Activated naive CD4-positive, alpha-beta T cell treated with anti-CD3 and anti-CD28 coated beads, Interleukin-2, amount 50 U/mL, for 72 hours (primary cell): Measurements from ENCODE around the gene TDP1. TPM values are rescaled to one million over a fixed set of nuclear protein-coding genes. Genes with fewer than 3 reads are reported as not detected.
A peak's percentile ranks its signal among the peaks of the same experiment; 100 is the strongest.

ENCODE experiments used
- ATAC-seq, 2 donors: fragments of 150-1000 bp; cut with Tn5 transposase; 2 replicates each; pipeline ENCODE4 v1.10.0; 2021; ENCODE audit warnings: mild to moderate bottlenecking in 2 of 2, moderate library complexity in 2 of 2
- DNase-seq, 2 donors: peaks; one replicate each; pipeline ENCODE4 v3.0.0; 2021 to 2022; ENCODE audit warnings: low spot score in 2 of 2
- H3K27ac Mint-ChIP-seq, 2 donors: one replicate each; pipeline ENCODE4 v1.8.0; 2022; ENCODE audit warnings: mild to moderate bottlenecking in 2 of 2, mixed read lengths in 2 of 2
- H3K36me3 Mint-ChIP-seq, 2 donors: one replicate each; pipeline ENCODE4 v1.8.0; 2022; ENCODE audit warnings: mixed read lengths in 2 of 2
- H3K9me3 Mint-ChIP-seq, 2 donors: one replicate each; pipeline ENCODE4 v1.8.0; 2022; ENCODE audit warnings: mixed read lengths in 2 of 2
- total RNA-seq, 2 donors: library from RNA; stranded (reverse); gene quantifications; one replicate each; pipeline ENCODE4 v1.2.3, GENCODE V29; 2022

TDP1 gene
- total RNA-seq, result 100 to 1,000 TPM in 1 of 2 donors, 10 to 100 TPM in 1; 99.2 to 109 TPM

- peak; percentile 95 to 96 for DNase-seq
- Mint-ChIP-seq H3K9me3 (peaks cover 6% of the 10 kb centered on the region in 2 donors), H3K27ac (peak within 1 kb of the TSS; percentile 96 to 98), H3K36me3 (peaks cover 38% of the 10 kb centered on the region in 2 donors)
- peak; percentile 74 to 75 for ATAC-seq
Measured at GRCh38 chr14:89955745-89956660, at the start of gene TDP1. TSS of gene TDP1 (plus strand) at chr14:89955927. CDS start at chr14:89963115, 7,188 bp downstream.

DNA sequence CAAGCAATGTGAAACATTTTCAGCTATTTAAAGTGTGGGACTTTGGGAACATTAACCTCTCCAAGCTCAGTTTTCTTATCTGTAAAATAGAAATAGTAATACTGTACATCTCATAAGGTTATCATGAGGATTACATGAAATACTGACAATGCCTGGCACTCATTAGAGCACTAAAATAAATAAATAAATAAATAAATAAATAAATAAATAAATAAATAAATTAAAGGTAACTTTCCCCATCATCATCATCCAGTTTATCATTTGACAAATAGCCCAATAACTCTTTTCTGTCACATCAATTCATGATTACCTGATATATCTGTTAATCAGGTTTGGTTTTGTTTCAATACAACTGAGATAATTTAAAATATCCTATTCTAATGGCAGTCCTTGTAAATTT lies 49.7 kb upstream of the TDP1 start:
- ATAC-seq (no peak), DNase-seq (no peak)
- Mint-ChIP-seq H3K9me3 (no peaks in the 10 kb centered on the region), H3K27ac (no peak overlapping the region), H3K36me3 (no peaks in the 10 kb centered on the region)

GRCh38 chr14:89907655-89908054 lies 48.1 kb upstream of the TDP1 start:
- H3K27ac Mint-ChIP-seq, result no peak overlapping the region
- no peak for ATAC-seq
- no peaks in the 10 kb centered on the region for H3K9me3 Mint-ChIP-seq
- no peak for DNase-seq
- H3K36me3 Mint-ChIP-seq, result no peaks in the 10 kb centered on the region

- DNase-seq (no peak), ATAC-seq (no peak)
- H3K9me3 Mint-ChIP-seq, result no peaks in the 10 kb centered on the region
- no peak overlapping the region for H3K27ac Mint-ChIP-seq
- no peaks in the 10 kb centered on the region for H3K36me3 Mint-ChIP-seq
Measured at GRCh38 chr14:89908712-89909450, 46.8 kb upstream of the TDP1 start.

- DNase-seq, result no peak
- Mint-ChIP-seq H3K36me3 (no peaks in the 10 kb centered on the region), H3K27ac (no peak overlapping the region), H3K9me3 (no peaks in the 10 kb centered on the region)
- no peak for ATAC-seq
Measured at GRCh38 chr14:89909586-89909985, 46.1 kb upstream of the TDP1 start.

DNA sequence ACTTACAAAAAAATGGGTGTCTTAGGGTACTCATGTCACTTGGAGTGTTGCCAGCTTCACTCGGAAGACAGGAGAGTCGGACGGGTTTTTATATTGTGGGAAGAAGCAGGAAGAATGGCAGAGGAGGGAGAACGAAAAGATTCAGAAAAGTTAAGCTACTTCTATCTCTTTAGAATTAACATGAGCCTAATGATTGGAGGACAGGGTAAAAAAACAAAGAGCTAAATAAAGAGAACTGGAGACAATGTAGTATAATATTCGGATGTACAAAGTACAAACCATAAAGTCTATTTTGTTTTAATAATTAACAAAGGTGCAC lies 45.1 kb upstream of the TDP1 start:
- no peaks in the 10 kb centered on the region for H3K36me3 Mint-ChIP-seq
- no peak overlapping the region for H3K27ac Mint-ChIP-seq
- ATAC-seq (no peak), DNase-seq (no peak)
- no peaks in the 10 kb centered on the region for H3K9me3 Mint-ChIP-seq

DNA sequence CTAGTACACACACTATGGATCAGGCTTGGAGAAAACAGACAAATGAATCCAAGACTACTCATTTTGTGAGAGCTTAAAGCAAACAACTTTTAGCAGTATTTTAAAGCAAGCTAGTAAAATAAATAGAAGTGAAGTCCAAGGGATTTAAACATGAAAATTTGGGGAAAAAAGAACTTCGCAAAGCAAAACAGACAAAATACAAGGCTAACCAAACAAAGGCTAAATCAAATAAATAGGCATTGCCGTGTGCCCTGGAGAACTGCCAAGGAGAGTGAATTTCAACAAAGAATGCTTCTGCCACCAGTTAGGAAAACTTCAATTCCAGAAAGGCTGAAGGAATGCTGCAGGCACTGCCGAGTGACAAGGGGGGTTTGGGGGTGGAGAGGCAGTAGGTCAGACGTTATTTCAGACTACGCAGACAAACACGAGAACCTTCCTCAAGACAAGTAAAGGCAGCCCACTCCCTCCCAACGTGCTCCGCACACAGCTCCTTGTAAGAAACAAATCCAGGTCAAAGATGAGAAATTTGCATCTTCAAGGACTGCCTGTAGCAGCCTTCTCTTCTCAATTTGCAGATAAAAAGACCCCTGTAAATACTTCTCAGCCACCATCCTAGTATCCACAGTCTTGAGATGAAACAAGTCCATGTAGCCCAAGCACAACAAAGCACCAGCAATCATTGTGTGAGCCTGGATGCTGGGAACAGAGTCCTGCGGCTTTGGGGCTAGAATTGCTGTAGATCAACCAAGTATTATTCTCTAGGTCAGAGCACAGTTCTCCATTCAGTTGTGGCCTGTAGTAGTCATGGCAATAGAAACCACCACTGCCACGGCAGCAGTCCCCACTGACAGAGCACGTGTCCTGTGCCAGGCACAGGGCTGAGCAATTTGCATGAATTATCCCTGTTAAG lies 44.5 kb upstream of the TDP1 start:
- no peak for DNase-seq
- Mint-ChIP-seq H3K27ac (no peak overlapping the region), H3K36me3 (no peaks in the 10 kb centered on the region), H3K9me3 (no peaks in the 10 kb centered on the region)
- no peak for ATAC-seq

GRCh38 chr14:89912221-89912620 lies 43.5 kb upstream of the TDP1 start:
- DNase-seq (no peak), ATAC-seq (no peak)
- Mint-ChIP-seq H3K36me3 (no peaks in the 10 kb centered on the region), H3K27ac (no peak overlapping the region), H3K9me3 (no peaks in the 10 kb centered on the region)

DNA sequence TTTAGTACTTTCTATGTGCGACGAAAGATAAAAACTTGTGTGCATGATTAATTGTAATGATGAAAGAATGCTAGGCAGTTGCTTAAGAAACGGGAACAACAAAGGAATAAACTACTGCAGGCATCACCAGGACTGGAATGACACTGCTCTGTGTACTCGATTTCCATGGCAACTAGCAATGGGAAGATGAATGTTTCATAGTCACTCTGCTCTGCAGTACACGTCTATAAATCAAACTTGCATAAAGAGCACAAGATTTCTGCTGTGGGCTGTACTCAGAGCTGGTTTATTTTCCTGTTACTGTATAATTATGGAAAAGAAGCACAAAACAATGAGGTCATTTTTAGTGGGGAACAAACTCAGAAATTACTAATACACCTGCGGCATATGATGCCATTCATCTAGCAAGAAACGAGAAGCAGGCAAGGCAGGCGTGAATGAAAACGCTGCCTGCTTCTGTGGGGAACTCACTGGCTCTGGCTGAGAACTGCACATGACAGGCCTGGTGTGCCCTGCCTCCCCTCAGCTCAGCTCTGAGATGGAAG lies 43.0 kb upstream of the TDP1 start:
- DNase-seq, result no peak
- peak in 1 of 2 donors; percentile 63 for ATAC-seq
- Mint-ChIP-seq H3K27ac (no peak overlapping the region), H3K36me3 (no peaks in the 10 kb centered on the region), H3K9me3 (no peaks in the 10 kb centered on the region)

DNA sequence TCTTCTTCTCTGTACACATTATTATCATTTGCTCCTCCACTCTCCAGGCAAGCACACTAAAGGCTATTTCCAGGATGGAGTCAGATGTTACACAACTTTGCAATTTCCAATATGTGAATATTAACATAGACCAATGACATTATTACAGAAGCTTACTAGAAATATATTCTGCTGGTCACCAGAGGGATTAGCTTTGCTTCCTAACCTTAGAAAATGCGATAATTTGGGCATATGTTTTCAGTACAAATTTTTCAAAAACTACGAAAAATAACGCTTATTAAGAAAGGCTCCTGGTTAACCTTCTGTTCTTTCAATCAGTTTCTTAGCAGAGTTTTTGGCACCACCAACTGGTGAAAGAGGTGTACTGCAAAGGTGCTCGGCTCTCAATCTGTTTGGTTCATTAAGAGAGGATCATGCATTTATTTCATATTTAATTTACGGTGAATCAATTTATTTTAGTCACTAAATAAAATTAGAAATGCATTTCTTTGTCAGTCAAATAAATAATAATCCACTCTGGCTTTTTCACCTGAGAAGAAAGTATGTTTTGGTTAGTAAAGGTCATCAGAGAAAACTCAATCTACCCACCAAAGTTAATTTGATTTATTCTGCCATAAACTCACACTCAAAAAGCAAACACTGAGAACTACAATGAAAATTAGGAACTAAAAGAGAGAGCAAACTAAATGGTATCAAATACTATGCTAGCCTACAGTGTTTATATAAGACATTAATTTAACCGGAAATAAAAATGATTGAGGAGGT lies 40.4 kb upstream of the TDP1 start:
- Mint-ChIP-seq H3K9me3 (no peaks in the 10 kb centered on the region), H3K27ac (no peak overlapping the region), H3K36me3 (no peaks in the 10 kb centered on the region)
- ATAC-seq (no peak), DNase-seq (peak in 1 of 2 donors; percentile 65)

- ATAC-seq (no peak), DNase-seq (no peak)
- Mint-ChIP-seq H3K27ac (no peak overlapping the region), H3K36me3 (no peaks in the 10 kb centered on the region), H3K9me3 (no peaks in the 10 kb centered on the region)
Measured at GRCh38 chr14:89918721-89919120, 37.0 kb upstream of the TDP1 start.

- H3K36me3 Mint-ChIP-seq, result no peaks in the 10 kb centered on the region
- H3K9me3 Mint-ChIP-seq, result no peaks in the 10 kb centered on the region
- no peak overlapping the region for H3K27ac Mint-ChIP-seq
- ATAC-seq, result no peak
- DNase-seq, result no peak
Measured at GRCh38 chr14:89920056-89920455, 35.7 kb upstream of the TDP1 start.

GRCh38 chr14:89921346-89921745 lies 34.4 kb upstream of the TDP1 start:
- ATAC-seq (no peak), DNase-seq (no peak)
- H3K9me3 Mint-ChIP-seq, result no peaks in the 10 kb centered on the region
- no peak overlapping the region for H3K27ac Mint-ChIP-seq
- no peaks in the 10 kb centered on the region for H3K36me3 Mint-ChIP-seq

DNA sequence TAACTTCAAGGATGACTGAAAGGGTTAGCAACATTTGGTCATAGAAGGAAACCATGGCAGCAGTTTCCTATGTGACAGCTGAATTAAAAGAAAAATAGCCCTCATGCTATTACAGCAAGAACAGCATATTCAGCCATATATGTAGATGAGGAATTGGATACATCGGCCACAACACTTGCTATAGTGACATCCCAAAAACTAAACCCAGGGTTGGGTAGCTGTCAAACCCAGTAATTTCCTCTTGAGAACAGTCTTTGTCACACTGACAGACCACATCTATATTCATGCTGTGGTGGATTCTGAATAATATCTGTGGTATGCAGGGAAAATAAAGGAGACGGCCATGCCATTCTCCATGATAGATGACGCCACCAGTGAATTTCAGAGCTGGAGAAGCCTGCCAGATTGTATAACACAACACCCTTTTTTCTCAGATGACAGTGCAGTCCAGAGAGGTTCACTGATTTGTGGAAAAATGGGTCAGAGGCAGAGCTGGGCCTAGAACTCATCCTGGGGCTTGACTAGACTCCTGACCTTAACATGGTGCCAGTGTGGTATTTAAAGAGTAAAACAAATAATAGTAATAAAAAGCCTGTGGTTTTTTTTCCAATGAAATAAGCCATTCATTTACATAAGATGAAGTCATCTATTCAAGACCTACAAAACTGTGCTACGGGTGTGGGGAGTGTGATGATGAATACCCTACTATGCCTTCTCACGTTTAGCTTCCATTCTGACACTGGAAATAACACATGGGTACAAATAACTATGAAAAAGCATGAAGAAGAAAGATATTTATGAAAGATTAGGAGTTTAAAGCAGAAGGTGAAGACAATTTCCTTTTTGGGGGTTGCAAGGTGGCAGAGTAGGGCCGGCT lies 33.5 kb upstream of the TDP1 start:
- no peak for ATAC-seq
- DNase-seq, result no peak
- Mint-ChIP-seq H3K9me3 (no peaks in the 10 kb centered on the region), H3K36me3 (no peaks in the 10 kb centered on the region), H3K27ac (no peak overlapping the region)

- no peaks in the 10 kb centered on the region for H3K9me3 Mint-ChIP-seq
- ATAC-seq (no peak), DNase-seq (no peak)
- H3K27ac Mint-ChIP-seq, result no peak overlapping the region
- no peaks in the 10 kb centered on the region for H3K36me3 Mint-ChIP-seq
Measured at GRCh38 chr14:89924268-89924667, 31.5 kb upstream of the TDP1 start.
